Astrocyte of the spinal cord (primary cell): ENCODE data around the gene MARK4.
"Not testable (repeated sequence)": the region's sequence is repeated elsewhere in the genome, so short reads cannot be mapped to it uniquely, and the experiment has no call there.

ENCODE experiments used
- DNase-seq: peaks from one replicate; pipeline ENCODE4 v3.0.0; 2011; ENCODE audit warnings: low read depth, low spot score
- H3K4me3 ChIP-seq: 2 replicates; pipeline ENCODE4 v1.5.1; 2011; ENCODE audit warnings: low read depth, mild to moderate bottlenecking, low read length, moderate library complexity
- in situ Hi-C: cut with HindIII; loops from 2 replicates; pipeline ENCODE4 v1.10.0; 2017; ENCODE audit warnings: low sequenced_read_pairs
- TF ChIP-seq, protein P1 (sequence below): IDR thresholded peaks from 2 replicates; pipeline ENCODE4 v1.5.1; 2012; ENCODE audit warnings: low read depth, mild to moderate bottlenecking, low read length, inconsistent platforms

Gene MARK4

DNA sequence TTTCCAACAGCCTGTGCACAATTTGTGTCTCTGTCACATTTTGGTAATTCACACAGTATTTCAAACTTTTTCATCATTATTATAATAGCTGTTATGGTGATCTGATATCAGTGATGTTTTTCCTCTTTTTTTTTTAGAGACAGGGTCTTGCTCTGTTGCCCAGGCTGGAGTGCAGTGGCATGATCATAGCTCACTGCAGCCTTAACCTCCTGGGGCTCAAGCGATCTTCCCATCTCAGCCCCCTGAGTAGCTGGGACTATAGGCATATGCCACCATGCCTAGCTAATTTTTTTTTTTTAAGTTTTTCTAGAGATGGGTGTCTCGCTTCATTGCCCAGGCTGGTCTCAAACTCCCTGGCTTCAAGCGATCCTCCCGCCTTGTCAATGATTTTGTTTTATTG is 5.8 kb downstream of the MARK4 start:
- TF ChIP-seq, protein P1, sequence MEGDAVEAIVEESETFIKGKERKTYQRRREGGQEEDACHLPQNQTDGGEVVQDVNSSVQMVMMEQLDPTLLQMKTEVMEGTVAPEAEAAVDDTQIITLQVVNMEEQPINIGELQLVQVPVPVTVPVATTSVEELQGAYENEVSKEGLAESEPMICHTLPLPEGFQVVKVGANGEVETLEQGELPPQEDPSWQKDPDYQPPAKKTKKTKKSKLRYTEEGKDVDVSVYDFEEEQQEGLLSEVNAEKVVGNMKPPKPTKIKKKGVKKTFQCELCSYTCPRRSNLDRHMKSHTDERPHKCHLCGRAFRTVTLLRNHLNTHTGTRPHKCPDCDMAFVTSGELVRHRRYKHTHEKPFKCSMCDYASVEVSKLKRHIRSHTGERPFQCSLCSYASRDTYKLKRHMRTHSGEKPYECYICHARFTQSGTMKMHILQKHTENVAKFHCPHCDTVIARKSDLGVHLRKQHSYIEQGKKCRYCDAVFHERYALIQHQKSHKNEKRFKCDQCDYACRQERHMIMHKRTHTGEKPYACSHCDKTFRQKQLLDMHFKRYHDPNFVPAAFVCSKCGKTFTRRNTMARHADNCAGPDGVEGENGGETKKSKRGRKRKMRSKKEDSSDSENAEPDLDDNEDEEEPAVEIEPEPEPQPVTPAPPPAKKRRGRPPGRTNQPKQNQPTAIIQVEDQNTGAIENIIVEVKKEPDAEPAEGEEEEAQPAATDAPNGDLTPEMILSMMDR = no peak
- in situ Hi-C loops = no loop called here
- no peak for DNase-seq
- H3K4me3 ChIP-seq = no peak overlapping the region

DNA sequence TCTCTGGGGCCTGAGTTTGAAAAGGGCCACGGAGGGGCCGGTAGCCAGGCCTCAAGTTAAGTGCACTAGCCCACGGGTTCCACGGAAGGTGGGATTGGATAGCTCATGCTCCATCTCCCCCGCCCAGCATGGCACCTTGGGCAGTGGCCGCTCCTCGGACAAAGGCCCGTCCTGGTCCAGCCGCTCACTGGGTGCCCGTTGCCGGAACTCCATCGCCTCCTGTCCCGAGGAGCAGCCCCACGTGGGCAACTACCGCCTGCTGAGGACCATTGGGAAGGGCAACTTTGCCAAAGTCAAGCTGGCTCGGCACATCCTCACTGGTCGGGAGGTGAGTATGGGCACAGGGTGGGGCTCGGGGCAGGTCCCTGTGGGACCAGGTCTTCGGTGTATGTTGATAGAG is 7.8 kb downstream of the MARK4 start:
- H3K4me3 ChIP-seq = no peak overlapping the region
- TF ChIP-seq, protein P1 = no peak
- in situ Hi-C loops = no loop called here
- DNase-seq = no peak

DNA sequence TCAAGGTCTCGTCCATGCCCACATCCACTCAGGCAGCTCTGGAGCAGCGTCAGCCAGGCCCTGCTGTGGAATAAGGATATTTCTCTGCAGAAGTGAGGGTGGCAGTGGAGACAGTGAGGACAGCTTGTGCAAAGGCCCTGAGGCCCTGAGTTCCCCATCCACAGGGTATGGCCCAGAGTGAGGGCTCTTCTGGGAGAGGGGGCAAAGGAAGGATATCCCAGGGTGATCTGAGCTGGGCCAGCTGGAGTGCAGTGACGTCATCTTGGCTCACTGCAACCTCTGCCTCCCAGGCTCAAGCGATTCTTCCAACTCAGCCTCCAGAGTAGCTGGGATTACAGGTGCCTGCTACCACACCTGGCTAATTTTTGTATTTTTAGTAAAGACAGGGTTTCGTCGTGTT is 11.5 kb downstream of the MARK4 start:
- TF ChIP-seq, protein P1 = no peak
- H3K4me3 ChIP-seq = no peak overlapping the region
- DNase-seq = no peak
- in situ Hi-C loops = no loop called here

DNA sequence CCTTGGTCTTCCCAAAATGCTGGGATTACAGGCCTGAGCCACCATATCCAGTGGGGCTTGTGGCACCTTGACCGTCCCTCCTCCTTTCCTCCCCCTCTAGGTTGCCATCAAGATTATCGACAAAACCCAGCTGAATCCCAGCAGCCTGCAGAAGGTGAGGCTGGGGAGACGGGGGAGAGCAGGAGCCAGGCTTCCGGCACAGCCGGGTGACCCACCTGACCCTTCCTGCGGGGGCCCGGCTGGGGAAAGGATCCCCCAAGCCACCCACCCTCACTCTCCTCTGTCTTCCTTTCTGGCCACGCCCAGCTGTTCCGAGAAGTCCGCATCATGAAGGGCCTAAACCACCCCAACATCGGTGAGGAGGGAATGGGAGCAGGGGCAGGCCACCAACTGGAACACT is 11.9 kb downstream of the MARK4 start:
- no peak for DNase-seq
- in situ Hi-C loops = no loop called here
- TF ChIP-seq, protein P1 = no peak
- no peak overlapping the region for H3K4me3 ChIP-seq

DNA sequence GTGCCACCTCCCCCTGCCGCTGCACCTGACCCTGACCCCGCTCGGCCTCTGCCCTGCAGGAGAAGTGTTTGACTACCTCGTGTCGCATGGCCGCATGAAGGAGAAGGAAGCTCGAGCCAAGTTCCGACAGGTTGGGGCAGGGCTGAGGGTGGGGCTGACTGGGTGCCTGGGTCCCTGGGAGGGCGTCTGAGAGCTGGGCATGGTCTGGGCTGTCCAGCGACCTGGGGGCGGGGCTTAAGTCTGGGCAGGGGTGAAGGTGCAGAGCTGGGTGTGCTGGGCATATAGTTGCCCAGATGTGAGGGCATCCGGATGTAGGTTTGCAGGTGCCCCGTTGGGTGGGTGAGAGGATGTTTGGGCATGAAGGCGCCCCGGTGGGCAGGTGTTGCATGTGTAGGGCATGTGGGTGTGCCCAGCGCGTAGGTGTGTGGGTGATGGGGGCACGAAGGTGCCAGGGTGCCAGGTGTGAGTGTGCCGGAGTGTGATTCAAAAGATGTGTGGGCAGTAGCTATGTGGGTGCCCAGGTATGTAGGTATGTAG is 13.8 kb downstream of the MARK4 start:
- in situ Hi-C loops = no loop called here
- no peak overlapping the region for H3K4me3 ChIP-seq
- no peak for DNase-seq
- TF ChIP-seq, protein P1 = no peak

DNA sequence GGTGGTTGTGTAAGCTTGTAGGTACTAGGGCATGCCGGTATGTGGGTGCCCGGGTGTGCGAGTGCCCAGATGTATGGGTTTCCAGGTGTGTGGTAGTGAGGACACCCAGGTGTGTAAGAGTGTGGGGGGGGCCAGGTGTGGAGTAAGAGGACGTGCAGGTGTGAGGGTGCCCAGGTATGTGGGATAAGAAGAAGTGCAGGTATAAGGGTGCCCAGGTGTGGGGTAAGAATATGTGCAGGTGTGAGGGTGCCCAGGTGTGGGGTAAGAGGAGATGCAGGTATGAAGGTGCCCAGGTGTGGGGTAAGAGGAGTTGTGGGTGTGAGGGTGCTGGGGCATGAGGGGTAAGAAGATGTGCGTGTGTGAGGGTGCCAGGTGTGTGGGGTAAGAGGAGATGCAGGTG is 14.3 kb downstream of the MARK4 start:
- no peak for DNase-seq
- H3K4me3 ChIP-seq = no peak overlapping the region
- TF ChIP-seq, protein P1 = no peak
- in situ Hi-C loops = no loop called here

DNA sequence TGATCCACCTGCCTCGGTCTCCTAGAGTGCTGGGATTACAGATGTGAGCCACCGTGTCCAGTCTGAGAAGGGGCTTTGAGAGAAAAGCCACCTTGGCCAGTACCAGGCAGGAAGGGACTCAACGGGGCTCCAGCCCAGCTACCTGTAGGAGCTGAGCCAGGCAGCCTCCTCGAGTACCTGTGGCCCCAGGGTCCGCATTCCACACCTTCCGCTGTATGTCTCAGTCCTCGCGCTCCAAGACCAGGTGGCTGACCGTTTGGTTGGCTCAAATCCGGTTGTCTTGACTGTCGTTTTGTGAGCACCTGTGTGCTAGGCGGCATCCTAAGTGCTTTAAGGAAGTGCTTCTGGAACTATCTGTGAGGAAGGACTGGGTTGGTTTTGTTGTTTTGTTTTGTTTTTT is 16.2 kb downstream of the MARK4 start:
- TF ChIP-seq, protein P1 = no peak
- in situ Hi-C loops = no loop called here
- DNase-seq = no peak
- H3K4me3 ChIP-seq = no peak overlapping the region

DNA sequence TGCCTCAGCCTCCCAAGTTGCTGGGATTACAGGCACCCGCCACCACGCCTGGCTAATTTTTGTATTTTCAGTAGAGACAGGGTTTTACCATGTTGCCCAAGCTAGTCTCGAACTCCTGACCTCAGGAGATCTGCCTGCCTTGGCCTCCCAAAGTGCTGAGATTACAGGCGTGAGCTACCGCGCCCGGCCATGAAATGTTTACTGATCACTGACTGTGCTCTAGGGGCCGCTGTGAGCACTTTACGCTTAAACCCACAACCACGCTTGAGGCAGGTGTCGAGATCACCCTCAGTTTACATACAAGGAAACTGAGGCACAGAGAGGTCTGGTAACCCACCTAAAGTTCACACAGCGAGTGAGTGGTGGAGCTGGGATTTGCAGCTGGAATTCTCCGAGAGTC is 18.9 kb downstream of the MARK4 start:
- not testable (repeated sequence) for DNase-seq

More for the DNA sequence above, 18.9 kb downstream of the MARK4 start:
- in situ Hi-C loops, H3K4me3 ChIP-seq: not testable (repeated sequence)
